Tibial nerve (tissue), 4 donors: Measurements from ENCODE around the gene STRIP1.

Experiments
- CTCF ChIP-seq, 5 experiments: fragments of 200-600 bp in 3 of 5; fragments of 450-650 bp in 2 of 5; sonication (generic) in 3 of 5; IDR thresholded peaks; one replicate each; pipeline ENCODE4 v1.5.1; 2016 to 2019; ENCODE audit warnings: antibody characterized with exemption in 5 of 5, mild to moderate bottlenecking in 3 of 5, moderate library complexity in 2 of 5
- EP300 ChIP-seq, 2 donors: sonication (generic); formaldehyde crosslinking; IDR thresholded peaks; one replicate each; pipeline ENCODE4 v1.6.1; 2017; ENCODE audit warnings: antibody characterized with exemption in 2 of 2, mild to moderate bottlenecking in 1 of 2
- POLR2A ChIP-seq, 2 donors: fragments of 450-650 bp; IDR thresholded peaks; one replicate each; pipeline ENCODE4 v1.6.1; 2017; ENCODE audit warnings: antibody characterized with exemption in 2 of 2, mild to moderate bottlenecking in 2 of 2, moderate library complexity in 2 of 2

GRCh38 chr1:110094931-110095654 is 60.7 kb downstream of the STRIP1 start:
- TF ChIP-seq CTCF (IDR thresholded peaks at IDR 0.05) (no peak), EP300 (IDR thresholded peaks at IDR 0.05) (no peak), POLR2A (IDR thresholded peaks at IDR 0.05) (no peak)
